CD1c-positive myeloid dendritic cell (primary cell): ENCODE measurements around the gene ARID1B.

Source experiments
- DNase-seq: peaks from one replicate; pipeline ENCODE4 v3.0.0-alpha.2; 2016; ENCODE audit errors: extremely low spot score

The ARID1B gene

DNA sequence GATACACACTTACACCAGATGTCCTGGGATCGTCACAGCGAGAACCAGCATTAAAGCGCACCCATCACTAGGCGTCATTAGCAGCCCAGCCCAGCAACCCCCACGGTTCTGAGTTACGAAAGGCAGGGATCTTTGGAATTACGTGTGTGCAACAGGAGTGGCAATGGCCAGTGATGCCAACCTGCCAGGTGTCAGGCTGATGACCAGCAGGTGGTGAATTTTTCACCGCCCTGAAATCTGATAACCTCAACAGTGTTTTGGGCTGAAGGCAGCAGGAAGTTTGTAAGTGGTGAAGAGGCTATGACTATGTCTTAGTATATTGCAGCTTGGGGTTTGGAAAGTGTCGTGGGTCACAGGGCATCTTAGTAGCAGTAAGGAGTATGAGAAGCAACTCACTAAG is 380.1 kb downstream of the ARID1B start:
- no peak for DNase-seq

DNA sequence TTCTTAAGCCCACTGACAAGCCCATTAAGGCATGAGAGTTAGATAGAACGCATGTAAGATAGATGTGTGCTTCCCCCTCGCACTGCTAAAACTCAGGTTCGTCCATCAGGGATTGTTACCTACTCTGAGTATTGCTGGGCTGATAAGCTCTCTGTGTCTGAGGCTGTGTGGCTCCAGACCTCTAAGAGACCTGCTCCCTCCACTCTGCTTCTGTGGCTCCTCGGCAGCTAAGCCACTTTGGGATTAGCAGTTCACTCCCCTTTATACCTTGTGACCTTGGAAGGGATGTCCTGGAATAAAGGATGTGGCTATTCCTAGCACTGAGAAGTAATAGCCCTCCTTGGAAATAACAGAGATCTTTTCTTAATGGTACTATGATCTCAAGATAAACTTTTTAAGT is 381.3 kb downstream of the ARID1B start:
- DNase-seq: no peak

GRCh38 chr6:157158897-157159296 is 381.7 kb downstream of the ARID1B start:
- DNase-seq: no peak

GRCh38 chr6:157159348-157159747 is 382.2 kb downstream of the ARID1B start:
- no peak for DNase-seq

DNA sequence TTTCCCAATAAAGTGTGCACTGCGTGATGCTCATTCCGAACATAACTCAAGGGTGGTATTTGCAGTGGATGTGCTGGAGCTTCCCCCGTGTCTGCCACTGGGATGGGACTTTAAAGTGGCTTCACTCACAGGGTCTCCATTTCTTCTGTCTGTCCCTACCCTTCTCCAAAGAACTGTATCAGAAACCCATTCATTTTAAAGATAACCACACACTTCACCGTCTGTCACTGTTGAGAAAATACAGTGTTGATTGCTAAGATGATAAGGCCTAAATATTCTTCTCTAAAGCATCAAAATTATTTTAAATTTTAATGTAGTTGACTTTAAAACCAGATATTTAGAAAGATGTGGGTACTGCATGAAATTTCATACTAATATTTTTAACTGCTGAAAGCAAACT is 384.7 kb downstream of the ARID1B start:
- no peak for DNase-seq

DNA sequence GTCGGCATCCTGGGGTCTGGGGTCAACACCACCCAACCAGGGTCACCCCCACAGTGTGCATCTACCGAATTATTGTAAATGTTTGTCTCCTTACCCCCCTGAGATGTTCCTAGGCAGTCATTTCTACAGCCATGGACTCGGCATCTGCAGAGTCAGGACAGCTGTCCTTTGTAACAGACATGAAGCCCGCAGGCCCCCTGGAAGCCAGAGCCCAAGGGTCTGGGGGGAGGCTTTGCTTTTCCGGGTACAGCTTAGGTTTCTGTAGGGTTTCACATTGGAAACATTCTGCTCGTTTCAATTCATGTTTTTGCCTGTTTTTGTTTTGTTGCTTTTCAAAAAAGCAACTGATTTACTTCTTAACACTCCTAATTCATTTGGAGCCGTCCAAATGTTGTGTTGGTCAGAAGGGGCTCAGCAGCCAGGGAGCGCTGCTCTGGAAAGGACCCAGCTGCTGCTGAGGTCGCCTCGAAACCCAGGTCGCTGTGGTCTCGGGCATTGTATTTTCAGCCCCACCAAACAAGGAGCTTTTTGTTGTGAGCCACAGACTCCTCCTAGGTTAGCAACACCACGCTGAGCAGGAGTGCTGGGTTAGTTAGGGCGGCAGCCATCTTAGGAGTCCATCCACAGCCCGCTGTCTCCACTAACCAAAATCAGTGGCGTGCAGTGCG is 385.7 kb downstream of the ARID1B start:
- DNase-seq: no peak

DNA sequence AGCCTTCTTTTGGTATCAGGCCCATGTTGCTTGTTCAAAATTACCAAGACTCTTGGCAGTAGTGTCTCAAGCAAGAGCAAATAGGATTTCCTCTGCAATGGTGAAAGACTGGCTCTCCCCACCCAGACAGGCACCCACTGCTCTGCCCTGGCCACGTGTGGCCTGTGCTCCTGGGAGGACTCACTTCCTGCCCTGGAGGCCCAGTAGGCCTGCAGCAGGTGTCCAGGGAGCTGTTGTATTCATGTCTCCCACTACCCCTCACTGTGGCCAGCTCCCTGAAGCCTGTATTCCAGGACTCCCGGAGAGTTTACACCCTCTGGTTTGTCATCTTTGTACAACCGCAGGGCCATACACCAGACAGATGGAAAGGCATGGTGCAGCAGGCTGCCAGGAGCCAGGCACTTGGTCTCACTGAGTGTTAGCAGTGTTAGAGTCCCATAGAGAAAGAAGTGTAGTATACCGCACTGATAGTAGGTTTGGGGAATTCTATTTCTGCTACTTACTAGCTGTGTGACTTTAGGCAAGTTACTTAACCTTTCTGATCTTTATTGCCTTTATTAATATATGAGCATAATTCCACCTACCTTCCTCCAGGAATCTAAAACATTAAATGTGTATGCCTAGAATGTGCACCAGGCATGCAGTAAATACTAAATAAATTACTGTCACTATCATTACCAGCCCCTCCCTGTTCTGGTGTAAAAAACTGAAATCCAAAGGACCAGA is 386.4 kb downstream of the ARID1B start:
- DNase-seq: no peak

GRCh38 chr6:157164972-157165371 is 387.8 kb downstream of the ARID1B start:
- DNase-seq: no peak

- no peak for DNase-seq
These were observed 389.6 kb downstream of the ARID1B start for GRCh38 chr6:157166784-157167183.

GRCh38 chr6:157167837-157168236 is 390.7 kb downstream of the ARID1B start:
- no peak for DNase-seq

GRCh38 chr6:157168471-157168870 is 391.3 kb downstream of the ARID1B start:
- DNase-seq: no peak

DNA sequence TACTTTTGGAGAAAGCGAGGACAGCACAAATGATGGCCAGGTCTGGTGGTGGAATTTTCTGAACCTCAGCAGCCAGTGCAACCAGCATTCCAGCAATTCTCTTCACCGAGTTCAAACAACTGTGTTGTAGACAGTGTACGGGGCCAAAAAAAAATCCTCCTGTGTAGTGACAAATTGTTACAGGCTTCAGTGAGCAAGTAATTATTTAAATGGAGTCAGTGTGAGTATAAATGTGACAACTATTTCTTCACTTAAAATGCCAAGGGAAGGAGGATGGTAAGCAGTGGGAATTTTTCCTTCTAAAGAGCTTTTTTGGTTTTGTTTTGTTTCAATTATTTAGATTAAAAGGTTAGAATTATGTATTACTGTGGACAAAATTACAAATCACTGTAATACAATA is 392.0 kb downstream of the ARID1B start:
- DNase-seq: no peak

DNA sequence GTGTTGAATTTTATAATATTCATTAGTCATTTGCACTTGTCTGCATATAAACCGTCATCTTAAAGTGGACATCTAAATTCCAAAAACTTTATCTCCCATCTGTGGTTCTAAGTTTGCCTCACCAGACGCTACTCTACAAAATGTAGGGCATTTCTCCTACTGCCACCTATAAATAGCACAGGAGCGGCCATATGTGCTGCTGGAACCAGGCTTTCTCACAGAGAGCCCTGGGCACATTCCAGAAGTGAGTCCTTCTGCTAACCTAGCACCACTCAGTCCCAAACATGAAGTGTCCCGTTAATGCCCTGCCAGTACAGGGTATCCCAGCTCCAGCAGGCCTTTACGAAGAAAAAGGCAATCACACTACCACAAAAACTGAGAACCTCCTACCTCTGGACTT is 392.5 kb downstream of the ARID1B start:
- DNase-seq: no peak

DNA sequence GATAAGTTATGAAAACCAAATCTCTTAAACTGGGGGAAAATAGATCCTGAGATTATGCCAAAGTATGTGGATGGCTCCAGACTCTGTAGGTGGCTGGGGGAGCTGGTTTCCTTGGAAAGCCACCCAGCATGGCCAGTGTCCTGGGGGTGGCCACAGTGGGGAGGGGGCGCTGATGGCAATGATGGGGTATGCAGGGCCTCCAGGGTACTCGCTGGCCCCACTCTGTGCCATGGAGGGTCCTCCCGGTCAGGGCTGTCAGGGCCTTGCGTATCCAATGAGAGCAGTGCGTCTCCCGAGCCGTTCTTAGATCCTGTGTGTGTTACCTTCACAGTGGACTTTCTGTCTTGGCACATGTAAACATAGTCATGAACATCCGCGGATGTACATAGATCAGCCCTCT is 393.4 kb downstream of the ARID1B start:
- no peak for DNase-seq

- no peak for DNase-seq
These were observed 394.6 kb downstream of the ARID1B start for GRCh38 chr6:157171801-157172200.

DNA sequence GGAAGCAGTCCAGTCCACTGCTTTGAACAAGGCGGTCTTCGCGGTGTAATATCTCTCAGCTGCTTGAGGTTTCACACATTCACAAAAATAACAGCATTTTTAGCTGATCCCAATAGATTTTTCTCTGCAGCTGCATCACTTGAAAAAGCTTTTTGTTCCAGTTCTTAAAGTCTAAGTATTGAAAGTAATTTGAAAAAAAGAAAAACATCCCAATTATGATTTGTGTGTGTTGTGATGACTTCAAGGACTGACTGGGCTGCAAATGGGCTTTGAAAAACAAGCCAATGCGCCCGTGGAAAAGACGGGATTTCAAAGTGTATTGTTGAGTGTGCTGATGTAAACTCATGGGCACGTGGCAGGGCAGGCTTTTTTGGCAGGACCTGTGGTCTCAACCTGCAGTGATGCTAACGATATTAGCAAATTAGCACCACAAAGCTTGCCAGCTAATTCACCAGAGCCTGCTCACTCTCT is 395.1 kb downstream of the ARID1B start:
- no peak for DNase-seq

- no peak for DNase-seq
These were observed 395.8 kb downstream of the ARID1B start for GRCh38 chr6:157172830-157173536.

- no peak for DNase-seq
These were observed 396.6 kb downstream of the ARID1B start for GRCh38 chr6:157173776-157174175.

- no peak for DNase-seq
These were observed 397.6 kb downstream of the ARID1B start for GRCh38 chr6:157174731-157175130.

GRCh38 chr6:157177731-157178336 is 400.7 kb downstream of the ARID1B start:
- DNase-seq: no peak

DNA sequence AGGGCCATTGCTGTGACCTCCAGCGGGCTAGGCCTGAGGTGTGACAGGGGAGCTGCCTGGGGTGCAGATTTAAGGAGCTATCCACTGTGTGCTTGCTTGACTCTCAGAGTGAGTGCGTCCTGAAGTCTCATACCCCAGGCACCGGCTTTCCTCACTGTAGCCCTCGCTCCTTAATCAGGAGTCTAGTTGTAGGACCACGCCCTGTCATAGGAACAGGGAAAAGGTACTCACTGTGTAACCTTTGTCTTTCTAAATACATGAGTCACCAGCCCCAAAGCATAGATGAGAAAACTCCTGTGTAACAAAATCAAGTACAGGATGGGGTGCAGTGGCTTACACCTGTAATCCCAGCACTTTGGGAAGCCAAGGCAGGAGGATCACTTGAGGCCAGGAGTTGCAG is 404.5 kb downstream of the ARID1B start:
- DNase-seq: no peak

DNA sequence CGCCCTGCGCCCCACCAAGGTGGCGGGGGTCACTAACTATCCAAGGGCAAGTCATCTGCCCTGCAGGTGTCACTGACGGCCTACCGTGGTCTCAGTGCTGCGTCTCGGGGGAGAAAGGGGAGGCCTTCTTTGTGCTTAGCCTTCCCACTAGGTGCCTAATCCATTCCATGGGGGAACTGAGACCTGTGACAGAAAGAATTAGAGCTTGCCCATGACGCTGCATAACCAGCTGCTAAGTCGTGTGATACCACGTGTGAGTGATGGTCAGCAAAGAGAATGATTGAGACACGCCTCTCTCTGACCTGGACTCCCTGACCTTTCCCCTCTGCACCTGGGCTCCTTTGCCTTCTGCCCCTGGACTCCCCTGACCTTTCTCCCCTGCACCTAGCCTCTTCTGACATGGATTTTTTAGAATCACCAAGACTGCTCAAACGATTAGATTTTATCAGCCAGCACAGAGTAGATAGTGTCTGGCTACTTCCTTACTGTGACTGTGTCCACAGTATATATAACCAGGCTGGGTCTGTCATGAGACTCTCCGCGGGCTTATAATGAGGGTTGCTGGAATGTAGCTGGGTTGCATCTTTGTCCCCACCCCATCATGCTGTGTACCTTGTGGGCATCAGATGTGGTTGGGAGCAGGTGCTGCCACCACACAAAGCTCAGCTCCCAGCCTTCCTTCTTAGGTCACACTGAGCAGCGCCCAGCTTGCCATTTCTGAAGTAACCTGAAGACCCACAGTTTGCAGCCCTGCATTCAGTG is 405.5 kb downstream of the ARID1B start:
- DNase-seq: no peak
